Endothelial cell of umbilical vein (primary cell): ENCODE results near the gene CLCN6. TPM values are rescaled to one million over a fixed set of nuclear protein-coding genes. Genes with fewer than 3 reads are reported as not detected.

Source experiments
- BruUV-seq: library from RNA; stranded (reverse); fragments of 400-500 nt; replicated peaks from 2 replicates; lab custom pipeline; 2021; lab: Mats Ljungman, UMichigan
- CTCF ChIA-PET: fragments of 300-600, 350-600 bp; sonication (Branson Sonifier 250); formaldehyde crosslinking; loops from one replicate; lab custom pipeline; 2021; ENCODE audit warnings: antibody characterized with exemption, inconsistent platforms; lab: Charles Lee
- POLR2A ChIA-PET: fragments of 300-600, 350-600 bp; sonication (Branson Sonifier 250); formaldehyde crosslinking; loops from one replicate; lab custom pipeline; 2021; ENCODE audit warnings: antibody characterized with exemption, inconsistent platforms; lab: Charles Lee
- DNase-seq: peaks from one replicate; pipeline ENCODE4 v3.0.0-alpha.2; 2011; ENCODE audit warnings: low read depth, low spot score
- FAIRE-seq: peaks from 2 replicates; lab custom pipeline; 2011; peaks lifted over from hg19 to GRCh38; lab: Jason Lieb, UNC
- H2AFZ ChIP-seq: 2 replicates; pipeline ENCODE4 v1.6.0; 2012; ENCODE audit warnings: low read depth, low read length, control low read depth, inconsistent platforms
- H3K27ac ChIP-seq: 2 replicates; pipeline ENCODE4 v1.5.1; 2011; ENCODE audit warnings: low read depth, mild to moderate bottlenecking, control low read depth, low read length, moderate library complexity; ENCODE audit not compliant: insufficient read depth
- H3K27me3 ChIP-seq, 2 experiments: 2 replicates each; pipeline versions ENCODE4 v1.6.0 to v1.6.1; 2011; ENCODE audit warnings: low read length in 2 of 2, mixed read lengths in 1 of 2; ENCODE audit not compliant: control insufficient read depth in 2 of 2, insufficient read depth in 2 of 2
- H3K36me3 ChIP-seq, 2 experiments: 2 replicates in 1 of 2; 3 replicates in 1 of 2; pipeline ENCODE4 v1.5.1; 2011; ENCODE audit warnings: low read length in 2 of 2, mild to moderate bottlenecking in 1 of 2, moderate library complexity in 1 of 2; ENCODE audit not compliant: control insufficient read depth in 2 of 2, insufficient read depth in 2 of 2; ENCODE audit errors: extremely low read depth in 1 of 2
- H3K4me1 ChIP-seq: 3 replicates; pipeline ENCODE4 v1.5.1; 2011; ENCODE audit warnings: mild to moderate bottlenecking, low read length; ENCODE audit not compliant: control insufficient read depth, insufficient read depth; ENCODE audit errors: extremely low read depth
- H3K4me2 ChIP-seq: 2 replicates; pipeline ENCODE4 v1.6.1; 2011; ENCODE audit warnings: low read length, control low read depth, mixed read lengths; ENCODE audit not compliant: insufficient read depth
- H3K4me3 ChIP-seq, 3 experiments: fragments of 200-600 bp in 1 of 3; sonication (generic), shearing (Covaris generic) in 1 of 3; replicated peaks in 1 of 3; 2 replicates each; pipeline ENCODE4 v1.5.1; 2011 to 2016; ENCODE audit warnings: control low read depth in 3 of 3, low read length in 3 of 3, mild to moderate bottlenecking in 2 of 3, inconsistent platforms in 1 of 3, low read depth in 1 of 3, moderate library complexity in 1 of 3; ENCODE audit not compliant: insufficient read depth in 1 of 3
- H3K79me2 ChIP-seq: 2 replicates; pipeline ENCODE4 v1.6.0; 2012; ENCODE audit warnings: low read length, inconsistent platforms; ENCODE audit not compliant: control insufficient read depth, insufficient read depth
- H3K9ac ChIP-seq: replicated peaks from 2 replicates; pipeline ENCODE3; 2011; ENCODE audit warnings: low read length, control low read depth; ENCODE audit not compliant: insufficient read depth; ENCODE audit errors: extremely low read depth
- H3K9me1 ChIP-seq: replicated peaks from 3 replicates; pipeline ENCODE4 v1.6.0; 2011; ENCODE audit warnings: mild to moderate bottlenecking, low read length; ENCODE audit not compliant: control insufficient read depth, insufficient read depth; ENCODE audit errors: extremely low read depth
- H3K9me3 ChIP-seq: replicated peaks from 2 replicates; pipeline ENCODE4 v1.5.1; 2012; ENCODE audit warnings: low read length, inconsistent platforms; ENCODE audit not compliant: control insufficient read depth, insufficient read depth
- H4K20me1 ChIP-seq: replicated peaks from 2 replicates; pipeline ENCODE3; 2011; ENCODE audit warnings: mild to moderate bottlenecking, low read length; ENCODE audit not compliant: control insufficient read depth, insufficient read depth; ENCODE audit errors: extremely low read depth
- CTCF ChIP-seq, 2 donors: IDR thresholded peaks; 1 replicate in 1 of 2; 2 replicates in 1 of 2; pipeline ENCODE4 v1.5.1; 2011; ENCODE audit warnings: low read length in 2 of 2, mild to moderate bottlenecking in 2 of 2, moderate library complexity in 2 of 2, control low read depth in 1 of 2, inconsistent platforms in 1 of 2, low read depth in 1 of 2; ENCODE audit not compliant: insufficient read depth in 1 of 2; ENCODE audit errors: extremely low read depth in 1 of 2
- FOS ChIP-seq: IDR thresholded peaks from 2 replicates; pipeline ENCODE4 v1.6.1; 2011; ENCODE audit warnings: mild to moderate bottlenecking, low read length, moderate library complexity, borderline replicate concordance; ENCODE audit not compliant: insufficient read depth
- GATA2 ChIP-seq: IDR thresholded peaks from 2 replicates; pipeline ENCODE4 v1.7.0; 2011; ENCODE audit warnings: low read depth, mild to moderate bottlenecking, moderate library complexity, mixed read lengths, low read length; ENCODE audit not compliant: insufficient read length, insufficient read depth
- JUN ChIP-seq: IDR thresholded peaks from 2 replicates; pipeline ENCODE4 v1.6.1; 2011; ENCODE audit warnings: borderline replicate concordance, low read depth; ENCODE audit not compliant: insufficient read length, insufficient read depth
- MAX ChIP-seq: IDR thresholded peaks from 2 replicates; pipeline ENCODE4 v1.6.1; 2011; ENCODE audit not compliant: insufficient read depth, insufficient read length
- POLR2AphosphoS5 ChIP-seq: IDR thresholded peaks from 2 replicates; pipeline ENCODE4 v1.6.1; 2012; ENCODE audit warnings: low read depth, mild to moderate bottlenecking, control low read depth, low read length, moderate library complexity; ENCODE audit not compliant: insufficient read depth
- dilution Hi-C: fragments of 300-500 bp; cut with MboI; formaldehyde crosslinking; loops from one replicate; pipeline ENCODE4 v1.15.0; 2019; ENCODE audit warnings: low sequenced_read_pairs; ENCODE audit not compliant: extremely low pct_ligation_motif_present
- intact Hi-C: fragments of 100-400 bp; cut with micrococcal nuclease; formaldehyde crosslinking; loops from one replicate; pipeline ENCODE4 v1.10.0; 2022
- polyA plus RNA-seq, 4 experiments: library from polyadenylated mRNA; depleted of rRNA in 3 of 4; stranded (reverse) in 3 of 4; unstranded in 1 of 4; fragments of >200 nt; gene quantifications; 2 replicates each; pipeline versions ENCODE4 v1.2.1 to v1.2.3, GENCODE V29; 2011 to 2012; ENCODE audit warnings: missing spikeins in 1 of 4
- total RNA-seq: library from RNA; stranded (reverse); gene quantifications from 2 replicates; pipeline ENCODE4 v1.2.3, GENCODE V29; 2021

CLCN6 gene
- total and polyA plus RNA-seq, 2 donors (not counting 3 experiments of a cell fraction or from before 2014, with no cell fraction given), result 20.4 to 41.2 TPM

GRCh38 chr1:11854519-11854918 lies 48.5 kb downstream of the CLCN6 start:
- Histone ChIP-seq H3K27ac (no peak overlapping the region), H3K4me1 (no peaks in the 10 kb centered on the region), H3K79me2 (no peaks in the 10 kb centered on the region), H3K9ac (no peak overlapping the region), H3K9me3 (no peaks in the 10 kb centered on the region), H4K20me1 (no peaks in the 10 kb centered on the region), H3K9me1 (no peaks in the 10 kb centered on the region), H3K4me2 (no peak overlapping the region), H3K4me3 (no peak overlapping the region), H3K36me3 (no peaks in the 10 kb centered on the region), H3K27me3 (peaks cover 14 to 18% of the 10 kb centered on the region in 2 experiments), H2AFZ (no peak overlapping the region)
- CTCF ChIA-PET, result no interaction called here
- no peak for TF ChIP-seq POLR2AphosphoS5
- no peak for TF ChIP-seq FOS
- TF ChIP-seq MAX, result no peak
- no peak for TF ChIP-seq CTCF (IDR thresholded peaks at IDR 0.05; ENCODE audit: extremely low read depth in 1 of 2, insufficient read depth in 1 of 2, low read depth in 1 of 2, low read length in 2 of 2)
- no peak for TF ChIP-seq GATA2
- TF ChIP-seq JUN, result no peak
- no peak for DNase-seq
- dilution Hi-C loops (no loop called here), intact Hi-C loops (no loop called here)
- FAIRE-seq, result no peak
- no TSS peak for BruUV-seq
- POLR2A ChIA-PET, result no interaction called here
